ENCODE measurements around the gene TCERG1.
A peak's percentile ranks its signal among the peaks of the same experiment; 100 is the strongest.

TCERG1 gene

DNA sequence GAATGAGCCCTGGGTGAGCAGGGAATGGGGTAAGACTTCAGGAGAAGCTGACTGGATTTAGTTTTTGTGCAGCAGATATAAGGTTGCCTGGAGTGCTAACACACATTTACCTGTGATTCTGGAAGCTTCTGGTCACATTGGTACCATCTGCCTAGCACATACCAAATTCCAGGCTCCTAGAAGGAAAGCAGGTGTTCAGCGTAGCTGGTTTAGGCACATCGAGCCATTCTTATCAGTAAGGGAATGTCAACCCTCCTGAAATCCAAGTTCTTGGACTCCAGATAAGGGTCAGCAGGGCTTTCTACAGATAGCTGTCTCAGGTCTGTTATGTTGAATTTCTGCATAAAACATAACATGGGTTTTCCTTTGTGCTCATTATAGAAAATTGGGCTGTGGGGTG lies 10.3 kb downstream of the TCERG1 start:
- DNase-seq (ENCODE audit: low read depth) = no peak

DNA sequence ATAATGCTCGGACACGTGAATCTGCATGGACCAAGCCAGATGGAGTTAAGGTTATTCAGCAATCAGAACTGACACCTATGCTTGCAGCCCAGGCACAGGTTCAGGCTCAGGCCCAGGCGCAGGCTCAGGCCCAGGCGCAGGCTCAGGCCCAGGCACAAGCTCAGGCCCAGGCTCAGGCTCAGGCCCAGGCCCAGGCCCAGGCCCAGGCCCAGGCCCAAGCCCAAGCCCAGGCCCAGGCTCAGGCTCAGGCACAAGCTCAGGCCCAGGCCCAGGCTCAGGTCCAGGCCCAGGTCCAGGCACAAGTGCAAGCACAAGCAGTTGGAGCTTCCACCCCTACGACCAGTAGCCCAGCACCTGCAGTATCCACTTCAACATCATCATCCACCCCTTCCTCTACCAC lies 11.8 kb downstream of the TCERG1 start:
- no peak for DNase-seq (ENCODE audit: low read depth)

DNA sequence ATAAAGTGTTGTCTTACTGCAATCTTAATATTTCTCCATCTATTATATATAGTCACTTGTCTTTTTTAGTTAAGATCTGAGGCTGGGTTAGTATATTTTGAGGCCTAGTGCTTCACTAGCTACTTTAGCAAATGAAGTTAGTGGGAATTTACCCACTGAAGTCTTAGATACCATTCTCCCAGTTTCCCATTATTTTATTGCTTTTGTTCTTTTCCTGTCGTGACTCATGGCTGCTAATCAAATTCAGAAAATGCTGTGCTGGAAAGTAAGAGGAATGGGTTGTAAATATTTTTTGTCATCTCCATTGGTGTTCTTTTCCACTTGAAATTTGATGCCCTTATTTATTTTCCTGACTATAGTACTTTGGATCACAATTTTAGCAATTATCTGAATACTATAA lies 14.2 kb downstream of the TCERG1 start:
- DNase-seq (ENCODE audit: low read depth) = peak; percentile 48

DNA sequence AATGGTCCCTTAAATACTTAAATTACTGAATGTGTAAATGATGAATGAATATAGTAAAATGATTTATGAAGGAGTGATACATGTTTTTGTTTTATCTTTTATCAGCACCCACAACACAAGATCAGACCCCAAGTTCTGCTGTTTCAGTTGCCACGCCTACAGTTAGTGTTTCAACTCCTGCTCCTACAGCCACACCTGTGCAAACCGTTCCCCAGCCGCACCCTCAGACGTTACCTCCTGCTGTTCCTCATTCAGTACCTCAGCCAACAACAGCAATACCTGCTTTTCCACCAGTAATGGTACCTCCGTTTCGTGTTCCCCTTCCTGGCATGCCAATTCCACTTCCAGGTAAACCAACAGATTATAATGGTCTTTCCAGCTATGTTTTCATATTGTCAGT lies 16.3 kb downstream of the TCERG1 start:
- no peak for DNase-seq (ENCODE audit: low read depth)

DNA sequence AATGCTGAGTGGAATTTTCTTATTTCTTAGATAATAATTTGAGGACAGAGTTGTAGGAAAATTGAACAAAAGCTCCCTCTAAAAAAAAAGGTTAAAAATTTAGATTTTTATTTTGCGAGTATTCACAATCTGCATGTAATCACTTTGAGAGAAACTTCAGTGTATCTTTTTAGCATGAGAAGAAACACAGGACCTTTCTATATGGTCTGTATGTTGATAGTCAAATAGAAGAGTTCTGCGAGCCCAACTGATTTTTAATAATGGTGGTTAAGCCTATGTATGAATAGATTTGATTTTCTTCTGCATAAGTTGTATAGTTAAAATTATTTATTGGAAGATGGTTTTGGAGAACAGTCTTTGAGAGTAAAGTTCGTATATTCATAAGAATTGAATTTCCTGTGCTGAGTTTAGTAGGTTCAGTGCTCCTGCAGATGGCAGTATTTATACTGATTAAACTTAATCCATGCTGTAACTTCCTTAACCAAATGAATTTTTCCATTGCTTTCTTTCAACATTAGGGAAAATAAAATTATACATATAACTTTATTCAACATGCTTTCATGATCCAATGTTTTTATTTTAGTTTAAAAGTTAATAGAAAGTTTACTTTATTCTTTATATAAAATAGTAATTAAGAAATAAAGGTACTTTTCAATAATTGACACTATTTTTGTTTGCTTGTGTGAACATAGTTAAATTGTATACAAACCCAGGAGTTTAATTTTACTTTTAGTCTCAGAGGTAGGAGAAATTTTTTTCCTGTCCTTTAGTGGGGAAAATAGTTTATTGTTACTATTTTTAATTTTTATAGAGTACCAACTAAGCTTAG lies 19.6 kb downstream of the TCERG1 start:
- peak; percentile 40 for DNase-seq (ENCODE audit: low read depth)

DNA sequence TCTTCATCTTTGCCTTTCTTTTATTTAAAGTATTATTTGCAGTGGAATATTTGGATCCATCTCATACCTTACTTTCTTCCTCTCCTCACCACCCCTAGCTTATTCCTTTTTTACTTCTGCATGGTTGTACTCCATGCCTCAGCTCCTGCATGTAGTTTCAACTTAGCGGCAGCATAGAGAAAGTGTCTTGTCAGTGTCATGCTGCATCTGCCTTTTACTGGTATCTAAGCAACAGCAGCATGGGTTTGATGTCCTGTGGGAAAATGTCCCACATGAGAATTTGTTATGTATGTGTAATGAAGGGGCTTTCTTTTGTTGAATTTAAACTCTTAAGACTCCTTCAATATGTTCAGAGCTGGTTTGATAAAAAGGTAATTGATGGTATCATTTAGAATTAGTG lies 20.6 kb downstream of the TCERG1 start:
- DNase-seq (ENCODE audit: low read depth) = no peak

DNA sequence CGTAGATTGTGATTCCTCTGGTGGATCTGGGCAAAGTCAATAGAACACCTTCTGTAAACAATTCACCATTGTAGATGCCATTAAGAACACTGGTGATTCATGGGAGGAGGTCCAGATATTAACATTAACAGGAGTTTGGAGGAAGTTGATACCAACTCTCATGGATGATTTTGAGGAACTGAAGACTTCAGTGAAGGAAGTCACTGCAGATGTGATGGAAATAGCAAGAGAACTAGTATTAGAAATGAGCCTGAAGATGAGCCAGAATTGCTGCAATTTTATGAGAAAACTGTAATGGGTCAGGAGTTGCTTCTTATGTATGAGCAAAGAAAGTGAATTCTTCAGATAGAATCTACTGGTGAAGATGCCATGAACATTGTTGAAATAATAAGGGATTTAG lies 26.9 kb downstream of the TCERG1 start:
- DNase-seq (ENCODE audit: low read depth) = no peak

DNA sequence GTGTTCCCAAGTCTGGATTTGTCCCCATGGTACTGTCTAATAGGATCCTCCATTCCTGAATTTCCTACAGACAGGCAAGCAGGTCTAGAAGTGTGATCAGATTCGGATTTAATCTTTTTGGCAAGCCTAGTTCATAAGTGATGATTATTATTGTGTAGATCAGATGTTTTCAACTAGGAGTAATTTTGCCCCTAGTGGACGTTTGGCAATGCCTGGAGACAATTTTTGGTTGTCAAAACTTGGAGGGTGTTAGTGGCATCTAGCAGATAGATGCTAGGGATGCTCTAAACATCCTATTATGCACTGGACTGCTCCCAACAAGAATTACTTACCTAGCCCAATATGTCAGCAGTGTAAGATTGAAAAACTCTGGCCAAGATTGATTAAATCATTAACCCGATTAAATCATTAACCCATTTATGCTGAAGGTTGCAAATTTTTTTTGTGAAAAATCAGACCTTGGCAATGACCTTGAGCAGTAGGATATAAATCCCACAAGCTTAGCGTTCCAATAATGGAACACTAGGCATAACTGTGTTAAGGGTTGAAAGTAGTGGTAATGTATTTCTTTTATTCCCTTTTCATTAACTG lies 28.2 kb downstream of the TCERG1 start:
- DNase-seq (ENCODE audit: low read depth) = peak; percentile 32

DNA sequence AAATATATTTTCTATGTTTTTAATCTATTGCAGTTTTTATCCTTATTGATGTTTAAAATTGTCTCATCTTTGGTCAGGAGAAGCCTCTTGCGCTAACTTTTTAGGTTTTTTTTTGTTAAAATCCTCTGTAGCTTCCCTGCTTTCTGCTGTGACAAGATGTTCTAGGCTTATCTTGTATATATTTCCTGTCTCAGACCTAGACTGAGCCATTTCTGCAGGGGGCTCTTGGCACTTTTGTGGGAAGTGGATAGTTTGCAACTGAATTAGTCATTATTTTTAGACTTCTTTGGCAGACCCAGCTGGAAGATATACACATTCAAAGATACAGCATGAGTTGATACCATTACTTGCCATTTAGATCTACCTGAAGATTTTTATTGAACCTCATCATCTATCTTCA lies 28.8 kb downstream of the TCERG1 start:
- DNase-seq (ENCODE audit: low read depth) = no peak

DNA sequence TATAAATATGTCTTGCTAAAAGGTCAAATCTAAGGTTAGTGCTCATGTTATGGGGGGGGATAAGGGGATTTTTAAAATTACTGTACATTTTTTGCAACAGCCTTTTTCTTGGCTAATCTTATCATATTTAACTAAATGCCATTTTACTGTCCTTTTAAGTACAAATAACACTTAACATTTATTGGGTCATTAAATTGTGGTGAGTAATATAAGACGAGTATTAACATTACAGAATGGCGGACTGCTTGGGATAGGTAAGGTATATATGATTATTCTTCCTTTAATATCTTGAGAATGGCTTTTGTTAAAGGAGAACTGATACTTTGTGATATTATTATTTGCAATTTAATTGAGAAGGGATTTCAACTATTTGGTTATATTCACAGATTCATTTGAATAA lies 35.6 kb downstream of the TCERG1 start:
- DNase-seq (ENCODE audit: low read depth) = no peak

DNA sequence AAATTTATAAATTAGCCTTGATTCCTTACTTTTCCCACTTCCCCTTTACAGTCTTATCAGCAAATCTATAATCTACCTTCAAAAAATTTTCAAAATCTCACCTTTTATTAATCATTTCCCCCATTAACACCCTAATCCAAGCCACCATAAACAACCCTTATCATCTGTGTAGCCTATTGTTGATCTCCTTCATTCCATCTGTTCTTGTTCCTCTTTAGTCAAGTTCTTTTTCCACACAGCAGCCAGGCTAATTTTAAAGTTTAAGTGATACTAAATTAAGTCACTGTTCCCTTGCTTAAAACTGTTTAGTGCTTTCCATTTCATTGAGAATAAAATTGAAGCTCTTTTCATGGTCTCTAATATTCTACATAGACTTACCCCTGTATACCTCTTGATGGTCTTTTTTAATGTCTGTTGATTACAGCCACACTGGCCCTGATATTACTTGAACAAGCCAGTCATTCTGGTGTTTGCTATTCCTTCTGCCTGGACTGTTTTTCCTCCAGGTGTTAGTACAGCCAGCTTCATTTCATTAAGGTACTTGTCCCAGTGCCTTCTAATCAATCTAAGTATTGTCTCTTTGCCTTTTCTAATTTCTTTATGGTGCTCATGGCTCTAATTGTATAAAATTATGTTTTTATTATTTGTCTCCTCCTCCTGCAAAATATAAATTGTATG lies 37.7 kb downstream of the TCERG1 start:
- DNase-seq (ENCODE audit: low read depth) = no peak

DNA sequence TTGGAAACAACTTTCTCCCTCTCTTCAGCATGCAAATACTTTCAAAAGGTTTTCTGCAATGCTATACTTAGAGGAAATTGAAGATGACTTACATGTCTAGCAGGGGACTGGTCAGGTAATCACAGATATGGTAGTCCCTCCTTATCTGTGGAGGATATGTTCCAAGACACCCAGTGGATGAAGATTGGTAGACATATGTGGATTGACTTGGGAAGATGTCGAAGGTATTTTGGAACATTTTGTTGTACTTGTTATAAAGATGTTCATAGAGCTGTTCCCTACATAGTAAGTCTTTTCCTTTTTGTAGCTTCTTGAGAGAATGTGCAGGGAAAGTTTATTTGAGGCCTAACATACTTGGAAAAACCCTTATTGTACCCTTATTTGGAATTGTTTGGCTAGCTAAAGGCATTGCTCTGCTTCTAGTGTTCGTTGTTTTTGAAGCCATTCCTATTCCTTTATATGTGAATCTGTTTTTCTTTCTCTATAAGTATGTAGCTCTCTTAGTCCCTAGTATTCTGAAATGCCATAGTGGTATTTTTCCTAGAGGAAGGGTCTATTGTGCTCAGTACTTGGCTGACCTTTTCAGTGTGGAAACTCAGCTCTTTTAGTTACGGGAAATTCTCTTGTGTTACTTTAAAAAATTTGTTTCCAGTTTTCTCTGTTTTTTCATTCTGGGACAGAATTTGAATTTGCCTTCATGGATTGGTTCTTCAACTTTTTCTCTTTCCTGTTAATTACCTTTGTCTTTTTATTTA lies 43.1 kb downstream of the TCERG1 start:
- DNase-seq (ENCODE audit: low read depth) = no peak

DNA sequence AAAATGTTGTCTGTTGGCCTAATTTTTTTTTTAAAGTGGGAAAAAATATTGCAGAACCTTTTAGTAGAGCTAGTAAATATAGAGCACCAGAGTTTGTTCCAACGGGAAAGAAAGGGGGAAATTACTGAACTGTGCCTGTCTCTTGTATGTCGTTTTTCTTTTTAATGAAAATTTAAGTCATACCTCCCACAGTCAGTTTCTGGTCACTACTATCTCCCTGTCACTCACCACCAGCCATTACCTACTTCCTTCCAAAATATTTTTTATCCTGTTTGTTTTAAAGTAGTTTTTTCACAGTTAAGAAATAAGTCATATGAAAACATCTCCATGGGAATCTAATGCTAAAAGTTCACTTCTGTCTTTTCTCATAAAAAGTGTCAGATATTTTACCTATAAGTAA lies 47.5 kb downstream of the TCERG1 start:
- DNase-seq (ENCODE audit: low read depth) = no peak

DNA sequence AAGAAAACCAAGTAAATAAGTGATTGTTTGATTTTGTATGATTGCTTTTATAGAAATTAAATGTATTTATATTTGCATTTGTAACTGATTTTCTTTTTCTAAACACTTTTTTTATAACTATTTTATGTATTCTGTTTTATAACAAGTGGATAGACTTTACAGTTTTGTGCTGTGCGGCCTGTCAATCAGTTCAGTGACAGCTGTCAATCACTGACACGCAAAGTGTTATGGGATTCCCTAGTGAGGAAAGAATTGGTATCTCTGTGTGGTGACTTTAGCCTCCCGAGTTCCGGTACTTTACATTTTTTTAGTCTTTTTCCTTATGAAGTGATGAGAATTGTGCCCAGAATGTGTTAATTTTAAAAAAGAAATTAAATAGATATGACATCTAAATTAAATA lies 52.5 kb downstream of the TCERG1 start:
- DNase-seq (ENCODE audit: low read depth) = no peak

DNA sequence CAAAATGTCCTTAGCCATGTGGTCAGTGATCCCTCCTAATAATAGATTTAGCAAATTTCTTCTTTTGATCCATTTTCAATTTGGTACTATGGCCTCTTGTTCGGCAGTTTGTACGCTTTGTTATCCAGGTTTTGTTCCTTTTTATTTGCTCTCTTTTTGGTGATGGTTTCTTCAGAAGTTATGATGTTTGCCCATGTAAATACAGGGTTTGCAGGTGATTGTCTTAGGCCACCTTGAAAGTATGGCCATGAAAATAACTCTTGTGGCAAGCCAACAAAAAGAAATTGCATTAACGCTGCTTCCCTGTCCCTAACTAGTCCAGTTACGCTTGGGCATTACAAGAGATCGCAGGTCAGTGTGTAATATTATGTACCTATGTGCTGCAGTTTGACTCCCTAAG lies 60.3 kb downstream of the TCERG1 start:
- no peak for DNase-seq (ENCODE audit: low read depth)

DNA sequence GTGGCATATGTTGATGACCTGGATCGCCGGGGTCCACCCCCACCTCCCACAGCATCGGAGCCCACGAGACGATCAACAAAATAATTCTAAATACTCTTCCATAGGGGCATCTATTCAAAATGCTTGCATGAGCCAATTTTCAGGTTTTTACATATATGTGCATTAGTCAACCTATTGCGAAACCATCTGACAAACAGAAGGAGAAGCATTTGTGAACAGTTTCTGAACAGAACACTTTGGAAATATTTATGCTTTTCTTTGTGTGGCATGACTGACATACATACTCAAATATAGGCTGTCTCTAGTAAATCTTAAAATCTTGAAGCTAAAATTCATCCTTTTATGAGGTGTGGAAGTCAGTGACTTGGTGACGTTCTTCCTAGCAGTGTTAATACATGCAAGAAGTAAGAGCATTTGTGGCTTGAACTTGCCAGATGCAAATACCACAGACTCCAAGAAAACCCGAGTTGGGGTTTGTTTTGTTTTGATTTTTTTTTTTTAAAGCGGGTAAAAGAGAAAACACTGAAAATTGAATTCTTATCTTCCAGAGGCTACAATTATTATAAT lies 63.5 kb downstream of the TCERG1 start:
- peak; percentile 47 for DNase-seq (ENCODE audit: low read depth)

DNA sequence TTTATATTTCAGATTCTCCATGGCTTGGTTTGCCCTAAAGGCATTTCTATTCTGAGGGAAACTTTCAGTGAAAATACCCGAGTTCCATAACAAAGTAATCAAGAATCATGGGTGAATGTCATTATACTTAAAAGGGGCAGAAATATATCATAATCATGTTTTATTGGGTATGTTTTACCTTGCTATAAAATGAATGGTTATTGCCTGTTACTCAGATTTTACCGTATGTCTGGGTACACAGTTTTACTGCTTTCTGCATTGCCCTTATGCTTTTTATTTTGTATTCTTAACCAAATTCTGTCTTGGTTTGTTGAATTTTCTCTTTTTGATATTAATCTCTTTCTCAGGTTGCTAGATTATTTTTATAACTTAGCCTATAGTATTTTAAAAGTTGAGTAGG lies 66.3 kb downstream of the TCERG1 start:
- DNase-seq (ENCODE audit: low read depth) = no peak

DNA sequence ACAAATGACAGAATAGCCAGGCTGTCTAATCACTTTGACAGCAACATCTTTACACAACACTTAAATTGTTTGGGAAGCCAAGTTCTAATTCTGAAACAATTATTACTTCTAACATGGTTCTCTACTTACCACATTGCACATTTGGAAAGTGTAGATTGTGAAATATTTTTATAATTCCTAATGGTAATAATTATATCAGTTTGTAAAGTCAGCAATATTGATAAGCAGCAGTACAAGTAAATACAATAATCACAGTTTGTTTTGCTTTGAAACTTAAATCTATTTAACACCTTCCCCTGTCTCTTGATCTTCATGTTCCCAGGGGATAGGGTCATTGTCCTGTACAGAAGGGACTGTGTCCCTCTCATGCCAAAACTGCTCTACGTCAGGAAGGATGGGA lies 67.4 kb downstream of the TCERG1 start:
- no peak for DNase-seq (ENCODE audit: low read depth)

DNA sequence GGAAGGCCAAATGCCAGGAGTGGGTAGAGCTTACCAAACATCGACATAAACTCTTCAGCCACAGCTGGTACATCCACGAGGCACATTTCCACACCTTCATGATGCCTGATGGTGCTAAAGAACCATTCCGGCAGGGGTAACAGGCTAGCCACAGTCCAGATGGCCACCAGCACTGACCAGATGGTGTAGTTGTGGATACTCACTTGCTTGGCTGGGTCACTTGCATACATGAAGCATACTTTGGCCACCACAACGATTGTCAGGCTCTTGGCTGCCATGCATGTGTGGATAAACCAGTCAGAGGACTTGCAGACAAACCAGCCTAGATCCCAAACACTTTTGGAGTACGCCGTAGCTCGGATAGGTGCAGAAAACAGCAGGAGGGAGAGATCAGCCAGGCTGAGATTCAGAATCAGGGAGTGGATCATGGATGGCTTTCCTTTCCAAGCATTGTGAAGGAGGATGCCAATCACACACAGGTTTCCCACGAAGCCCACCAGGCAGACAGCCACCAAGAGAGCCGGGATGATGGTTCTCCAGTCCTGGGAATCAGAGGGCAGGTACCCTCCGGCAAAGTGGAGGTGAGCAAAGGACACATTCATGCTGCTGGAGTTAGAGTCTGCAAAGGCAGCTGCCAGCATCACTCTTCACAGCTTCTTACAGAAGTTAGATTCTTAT lies 68.5 kb downstream of the TCERG1 start:
- no peak for DNase-seq (ENCODE audit: low read depth)

DNA sequence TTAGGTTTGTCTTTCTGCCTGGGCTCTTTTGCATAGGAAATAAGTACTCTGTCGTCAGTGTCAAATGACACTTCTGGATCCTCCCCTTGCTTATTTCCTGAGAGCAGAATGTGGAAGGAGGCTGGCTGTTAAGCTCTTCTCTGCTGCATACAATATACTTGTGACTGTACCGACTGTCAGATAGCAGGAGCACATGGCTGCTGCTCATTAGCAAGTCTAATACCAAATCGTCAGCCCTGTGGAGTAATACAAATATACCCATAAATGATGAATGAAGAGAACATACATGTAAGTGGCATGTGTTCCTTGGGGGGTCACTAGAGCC lies 69.0 kb downstream of the TCERG1 start, which contains the start of gene GPR151:
Gene GPR151 (minus strand): TSS at position 40 of the 325 bp plus-strand sequence. CDS start 77 bp downstream, outside the sequence.
- DNase-seq (ENCODE audit: low read depth) = no peak

DNA sequence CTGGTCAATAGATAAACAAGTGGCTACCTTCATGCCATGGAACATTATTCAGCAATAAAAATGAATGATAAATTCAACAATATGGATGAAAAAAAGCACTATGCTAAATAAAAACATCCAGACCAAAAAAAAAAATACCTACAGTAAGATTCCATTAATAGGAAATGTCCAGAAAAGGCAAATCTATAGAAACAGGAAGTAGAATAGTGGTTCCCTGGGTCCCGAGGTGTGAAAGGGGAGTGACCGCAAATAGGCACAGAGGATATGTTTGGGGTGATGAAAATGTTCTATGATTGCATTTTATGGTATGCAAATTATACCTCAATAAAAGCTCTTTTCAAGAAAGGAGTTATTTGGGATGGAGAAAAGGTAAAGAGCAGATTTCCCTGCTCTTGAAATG lies 72.4 kb downstream of the TCERG1 start:
- DNase-seq (ENCODE audit: low read depth) = no peak

DNA sequence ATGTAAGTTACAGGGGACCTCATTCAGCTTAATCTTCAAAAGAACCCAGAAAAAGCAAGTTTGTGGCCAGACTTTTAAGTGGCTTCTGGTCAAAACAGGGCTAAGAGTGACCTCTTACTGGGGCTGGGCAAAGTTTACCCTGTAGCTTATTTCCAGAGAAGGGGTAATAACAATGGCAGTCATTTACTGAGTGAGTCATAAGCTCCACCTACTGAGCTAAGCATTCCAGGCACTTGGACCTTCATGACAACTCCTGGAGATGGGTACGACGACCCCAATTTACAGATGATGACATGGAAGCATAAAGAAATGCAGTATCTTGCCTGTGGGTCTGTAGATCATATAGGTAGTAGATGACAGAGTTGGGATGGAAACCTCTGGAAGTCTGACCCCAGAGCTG lies 73.6 kb downstream of the TCERG1 start:
- peak; percentile 23 for DNase-seq (ENCODE audit: low read depth)
